ENCODE results near the gene KIF3B. TPM values are rescaled to one million over a fixed set of nuclear protein-coding genes. Genes with fewer than 3 reads are reported as not detected.

The KIF3B gene
- total and polyA plus RNA-seq, 2 of the 13 experiments (the other 11 are each of a cell fraction or from before 2014, with no cell fraction given) = 23.6 to 28.8 TPM

GRCh38 chr20:32329817-32330554 lies 52.5 kb downstream of the KIF3B start (continued):
- no peak for TF ChIP-seq POLR2AphosphoS2 (IDR thresholded peaks at IDR 0.05; ENCODE audit: low read depth, low read length)
- no peak for TF ChIP-seq HMGA1 (CRISPR knock-in tag; conservative IDR thresholded peaks at IDR 0.05)
- no peak for TF ChIP-seq ZNF562 (CRISPR knock-in tag; IDR thresholded peaks at IDR 0.05; ENCODE audit: borderline replicate concordance)
- no peak for TF ChIP-seq GZF1 (CRISPR knock-in tag; IDR thresholded peaks at IDR 0.05)
- TF ChIP-seq, protein P1, sequence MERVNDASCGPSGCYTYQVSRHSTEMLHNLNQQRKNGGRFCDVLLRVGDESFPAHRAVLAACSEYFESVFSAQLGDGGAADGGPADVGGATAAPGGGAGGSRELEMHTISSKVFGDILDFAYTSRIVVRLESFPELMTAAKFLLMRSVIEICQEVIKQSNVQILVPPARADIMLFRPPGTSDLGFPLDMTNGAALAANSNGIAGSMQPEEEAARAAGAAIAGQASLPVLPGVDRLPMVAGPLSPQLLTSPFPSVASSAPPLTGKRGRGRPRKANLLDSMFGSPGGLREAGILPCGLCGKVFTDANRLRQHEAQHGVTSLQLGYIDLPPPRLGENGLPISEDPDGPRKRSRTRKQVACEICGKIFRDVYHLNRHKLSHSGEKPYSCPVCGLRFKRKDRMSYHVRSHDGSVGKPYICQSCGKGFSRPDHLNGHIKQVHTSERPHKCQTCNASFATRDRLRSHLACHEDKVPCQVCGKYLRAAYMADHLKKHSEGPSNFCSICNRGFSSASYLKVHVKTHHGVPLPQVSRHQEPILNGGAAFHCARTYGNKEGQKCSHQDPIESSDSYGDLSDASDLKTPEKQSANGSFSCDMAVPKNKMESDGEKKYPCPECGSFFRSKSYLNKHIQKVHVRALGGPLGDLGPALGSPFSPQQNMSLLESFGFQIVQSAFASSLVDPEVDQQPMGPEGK (CRISPR knock-in tag; IDR thresholded peaks at IDR 0.05) = no peak; the same call in 1 of the 2 replicates
- TF ChIP-seq NR1H2 (CRISPR knock-in tag; IDR thresholded peaks at IDR 0.05; ENCODE audit: borderline replicate concordance, low read depth) = no peak
- no peak; the same call in 1 of the 2 replicates for TF ChIP-seq ZNF816 (CRISPR knock-in tag; IDR thresholded peaks at IDR 0.05; ENCODE audit: borderline replicate concordance)
- TF ChIP-seq ZNF317 (CRISPR knock-in tag; IDR thresholded peaks at IDR 0.05) = peak; percentile 61
- TF ChIP-seq, protein P2, sequence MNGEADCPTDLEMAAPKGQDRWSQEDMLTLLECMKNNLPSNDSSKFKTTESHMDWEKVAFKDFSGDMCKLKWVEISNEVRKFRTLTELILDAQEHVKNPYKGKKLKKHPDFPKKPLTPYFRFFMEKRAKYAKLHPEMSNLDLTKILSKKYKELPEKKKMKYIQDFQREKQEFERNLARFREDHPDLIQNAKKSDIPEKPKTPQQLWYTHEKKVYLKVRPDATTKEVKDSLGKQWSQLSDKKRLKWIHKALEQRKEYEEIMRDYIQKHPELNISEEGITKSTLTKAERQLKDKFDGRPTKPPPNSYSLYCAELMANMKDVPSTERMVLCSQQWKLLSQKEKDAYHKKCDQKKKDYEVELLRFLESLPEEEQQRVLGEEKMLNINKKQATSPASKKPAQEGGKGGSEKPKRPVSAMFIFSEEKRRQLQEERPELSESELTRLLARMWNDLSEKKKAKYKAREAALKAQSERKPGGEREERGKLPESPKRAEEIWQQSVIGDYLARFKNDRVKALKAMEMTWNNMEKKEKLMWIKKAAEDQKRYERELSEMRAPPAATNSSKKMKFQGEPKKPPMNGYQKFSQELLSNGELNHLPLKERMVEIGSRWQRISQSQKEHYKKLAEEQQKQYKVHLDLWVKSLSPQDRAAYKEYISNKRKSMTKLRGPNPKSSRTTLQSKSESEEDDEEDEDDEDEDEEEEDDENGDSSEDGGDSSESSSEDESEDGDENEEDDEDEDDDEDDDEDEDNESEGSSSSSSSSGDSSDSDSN (CRISPR knock-in tag; IDR thresholded peaks at IDR 0.05) = no peak
- TF ChIP-seq NONO (IDR thresholded peaks at IDR 0.05) = no peak
- no peak; the same call in 1 of the 2 replicates for TF ChIP-seq NONO (CRISPR knock-in tag; conservative IDR thresholded peaks at IDR 0.05)
- TF ChIP-seq HMGXB3 (CRISPR knock-in tag; IDR thresholded peaks at IDR 0.05; ENCODE audit: borderline replicate concordance) = 0 out of 2 replicates have a peak, but pooled peaks have one; percentile 35
- TF ChIP-seq RFX5 (IDR thresholded peaks at IDR 0.05; ENCODE audit: low read depth, low read length) = no peak; the same call in 1 of the 2 replicates
- TF ChIP-seq, protein P3, sequence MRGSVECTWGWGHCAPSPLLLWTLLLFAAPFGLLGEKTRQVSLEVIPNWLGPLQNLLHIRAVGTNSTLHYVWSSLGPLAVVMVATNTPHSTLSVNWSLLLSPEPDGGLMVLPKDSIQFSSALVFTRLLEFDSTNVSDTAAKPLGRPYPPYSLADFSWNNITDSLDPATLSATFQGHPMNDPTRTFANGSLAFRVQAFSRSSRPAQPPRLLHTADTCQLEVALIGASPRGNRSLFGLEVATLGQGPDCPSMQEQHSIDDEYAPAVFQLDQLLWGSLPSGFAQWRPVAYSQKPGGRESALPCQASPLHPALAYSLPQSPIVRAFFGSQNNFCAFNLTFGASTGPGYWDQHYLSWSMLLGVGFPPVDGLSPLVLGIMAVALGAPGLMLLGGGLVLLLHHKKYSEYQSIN (CRISPR knock-in tag; IDR thresholded peaks at IDR 0.05; ENCODE audit: borderline replicate concordance) = no peak
- TF ChIP-seq HHEX (CRISPR knock-in tag; IDR thresholded peaks at IDR 0.05) = peak; percentile 98
